K562 (cell line): ENCODE measurements around the gene ZGLP1. TPM values are rescaled to one million over a fixed set of nuclear protein-coding genes. Genes with fewer than 3 reads are reported as not detected.

ENCODE experiments used
- BCL6 ChIP-seq: fragments of 250-450 bp; sonication (Bioruptor Pico); IDR thresholded peaks from 2 replicates; pipeline ENCODE4 v1.4.0; 2020
- BRF1 ChIP-seq: IDR thresholded peaks from 3 replicates; pipeline ENCODE4 v1.6.1; 2011; ENCODE audit warnings: borderline replicate concordance, mild to moderate bottlenecking; ENCODE audit not compliant: insufficient read length; ENCODE audit errors: extremely low read depth
- ETV5 ChIP-seq: sonication (generic); formaldehyde crosslinking; IDR thresholded peaks from 2 replicates; pipeline ENCODE4 v1.4.0; 2020; ENCODE audit warnings: low read depth, mild to moderate bottlenecking, missing genetic modification reagents
- HEY1 ChIP-seq: fragments of 250-450 bp; sonication (Bioruptor Pico); IDR thresholded peaks from 2 replicates; pipeline ENCODE4 v1.5.0; 2020; ENCODE audit warnings: mild to moderate bottlenecking, moderate library complexity, borderline replicate concordance
- HNRNPH1 ChIP-seq: fragments of 200-400 bp; formaldehyde crosslinking; optimal IDR thresholded peaks from 2 replicates; pipeline ENCODE3; 2017; ENCODE audit warnings: low read depth, mild to moderate bottlenecking, low read length, moderate library complexity
- IRF2 ChIP-seq: sonication (generic); formaldehyde crosslinking; IDR thresholded peaks from 2 replicates; pipeline ENCODE4 v1.8.1; 2022; ENCODE audit warnings: mild to moderate bottlenecking, missing genetic modification reagents
- JUN ChIP-seq, 2 experiments: sonication (generic) in 1 of 2; formaldehyde crosslinking in 1 of 2; IDR thresholded peaks; 2 replicates each; pipeline versions ENCODE4 v1.6.1 to v1.8.0; 2012 to 2022; ENCODE audit warnings: borderline replicate concordance in 2 of 2, mild to moderate bottlenecking in 2 of 2, improper control_type of control experiment in 1 of 2, low read depth in 1 of 2, low read length in 1 of 2, missing genetic modification reagents in 1 of 2
- JUNB ChIP-seq: fragments of 450-650 bp; formaldehyde crosslinking; conservative IDR thresholded peaks from 2 replicates; pipeline ENCODE4 v1.4.0; 2020; ENCODE audit warnings: mild to moderate bottlenecking
- MEIS2 ChIP-seq: fragments of 450-650 bp; IDR thresholded peaks from 2 replicates; pipeline ENCODE4 v1.6.1; 2014; ENCODE audit warnings: mild to moderate bottlenecking; ENCODE audit not compliant: partially characterized antibody
- NR4A1 ChIP-seq, 2 experiments: fragments of 250-450 bp in 1 of 2; fragments of 450-650 bp in 1 of 2; sonication (Bioruptor Pico) in 1 of 2; IDR thresholded peaks; 2 replicates each; pipeline versions ENCODE4 v1.4.0 to v1.6.1; 2016 to 2020; ENCODE audit warnings: mild to moderate bottlenecking in 2 of 2, missing compliant biosample characterization in 1 of 2, missing genetic modification characterization in 1 of 2, moderate library complexity in 1 of 2
- RBM17 ChIP-seq: fragments of 200-400 bp; formaldehyde crosslinking; IDR thresholded peaks from 2 replicates; pipeline ENCODE4 v1.6.1; 2017; ENCODE audit warnings: low read depth, mild to moderate bottlenecking, low read length, borderline replicate concordance
- RFX7 ChIP-seq: fragments of 250-450 bp; sonication (Bioruptor Pico); IDR thresholded peaks from 2 replicates; pipeline ENCODE4 v1.5.1; 2021; ENCODE audit warnings: mild to moderate bottlenecking
- SAFB ChIP-seq: fragments of 200-400 bp; formaldehyde crosslinking; IDR thresholded peaks from 2 replicates; pipeline ENCODE4 v1.6.1; 2017; ENCODE audit warnings: low read depth, low read length, borderline replicate concordance
- SIX5 ChIP-seq, 2 experiments: IDR thresholded peaks; 2 replicates each; pipeline ENCODE4 v1.6.1; 2011; ENCODE audit warnings: low read length in 2 of 2, borderline replicate concordance in 1 of 2, low read depth in 1 of 2, mild to moderate bottlenecking in 1 of 2, moderate library complexity in 1 of 2; ENCODE audit not compliant: insufficient read depth in 1 of 2
- SMARCA5 ChIP-seq: fragments of 450-650 bp; IDR thresholded peaks from 2 replicates; pipeline ENCODE4 v1.6.1; 2016
- SMARCB1 ChIP-seq: IDR thresholded peaks from 2 replicates; pipeline ENCODE4 v1.6.1; 2011; ENCODE audit warnings: improper control_type of control experiment, low read depth; ENCODE audit not compliant: insufficient read length
- TRIM28 ChIP-seq: fragments of 450-650 bp; IDR thresholded peaks from 2 replicates; pipeline ENCODE4 v1.6.1; 2017
- ZFP30 ChIP-seq: fragments of 250-450 bp; sonication (Bioruptor Pico); IDR thresholded peaks from 2 replicates; pipeline ENCODE4 v1.8.0; 2022; ENCODE audit warnings: moderate library complexity, mild to moderate bottlenecking, inconsistent platforms, borderline replicate concordance
- ZNF121 ChIP-seq: sonication (generic); formaldehyde crosslinking; conservative IDR thresholded peaks from 2 replicates; pipeline ENCODE4 v1.8.0; 2022; ENCODE audit warnings: missing genetic modification reagents
- ZNF76 ChIP-seq: fragments of 250-450 bp; sonication (Bioruptor Pico); IDR thresholded peaks from 2 replicates; pipeline ENCODE4 v1.4.0; 2020; ENCODE audit warnings: mild to moderate bottlenecking, moderate library complexity, borderline replicate concordance
- polyA plus RNA-seq, 8 experiments: library from polyadenylated mRNA; depleted of rRNA in 4 of 8; stranded (reverse) in 5 of 8; unstranded in 3 of 8; fragments of >200 nt; fragmentation: Nextera tagmentation in 2 of 8; fragmentation: Illumina TruSeq in 1 of 8; extraction: Ambion mirVana in 2 of 8; extraction: Trizol in 1 of 8; gene quantifications; 2 replicates each; pipeline versions ENCODE4 v1.2.1 to v1.2.3, GENCODE V29; 2011 to 2014; ENCODE audit warnings: inconsistent platforms in 1 of 8, missing spikeins in 1 of 8
- total RNA-seq, 7 experiments: library from RNA; depleted of rRNA in 6 of 7; stranded (reverse); fragments of >200 nt in 6 of 7; fragmentation: Illumina TruSeq in 2 of 7; extraction: Trizol in 2 of 7; gene quantifications; 2 replicates each; pipeline versions ENCODE4 v1.2.1 to v1.2.3, GENCODE V29; 2011 to 2021; ENCODE audit warnings: low replicate concordance in 1 of 7
- TF ChIP-seq, protein P1 (sequence below): fragments of 250-450 bp; sonication (Bioruptor Pico); IDR thresholded peaks from 2 replicates; pipeline ENCODE4 v1.4.0; 2020; ENCODE audit warnings: mild to moderate bottlenecking, moderate library complexity, borderline replicate concordance
- TF ChIP-seq, protein P2 (sequence below): sonication (generic); formaldehyde crosslinking; IDR thresholded peaks from 2 replicates; pipeline ENCODE4 v1.5.0; 2020; ENCODE audit warnings: missing genetic modification reagents
- TF ChIP-seq, protein P3 (sequence below): fragments of 450-650 bp; IDR thresholded peaks from 2 replicates; pipeline ENCODE4 v1.6.1; 2017; ENCODE audit warnings: mild to moderate bottlenecking, moderate library complexity

ZGLP1 gene
- total and polyA plus RNA-seq, 9 of the 15 experiments (the other 6 are each of a cell fraction or from before 2014, with no cell fraction given) = 0.24 to 4.5 (median 2.2) TPM

DNA sequence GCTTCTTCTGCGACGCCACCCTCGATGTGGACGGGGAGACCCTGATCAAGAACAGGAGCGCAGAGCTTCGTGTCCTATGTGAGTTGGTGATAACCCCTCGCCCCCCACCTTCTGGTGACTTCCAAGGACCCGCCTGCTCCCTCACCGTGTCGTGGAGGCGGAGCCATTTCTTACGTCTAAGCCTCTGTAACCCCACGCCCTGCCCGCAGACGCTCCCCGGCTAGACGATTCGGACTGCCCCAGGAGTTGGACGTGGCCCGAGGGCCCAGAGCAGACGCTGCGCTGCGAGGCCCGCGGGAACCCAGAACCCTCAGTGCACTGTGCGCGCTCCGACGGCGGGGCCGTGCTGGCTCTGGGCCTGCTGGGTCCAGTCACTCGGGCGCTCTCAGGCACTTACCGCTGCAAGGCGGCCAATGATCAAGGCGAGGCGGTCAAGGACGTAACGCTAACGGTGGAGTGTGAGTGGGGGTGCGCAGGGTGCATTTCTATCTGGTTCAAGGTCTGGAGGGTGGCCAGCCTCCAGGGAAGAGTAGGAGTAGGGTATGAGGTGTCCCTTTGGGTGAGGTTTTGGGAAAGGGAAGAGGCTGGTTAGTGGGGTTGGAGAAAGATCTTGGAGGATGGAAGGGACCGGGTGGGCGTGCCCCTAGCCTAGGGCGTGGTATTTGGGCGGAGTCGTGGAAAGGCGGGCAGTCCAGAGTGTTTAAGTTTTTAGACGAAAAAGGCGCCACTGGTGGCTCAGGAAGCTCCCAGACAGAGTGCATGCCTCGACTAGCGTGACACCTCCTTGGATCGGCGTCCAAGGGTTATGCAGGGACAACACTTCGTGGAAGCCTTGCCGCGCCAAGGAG lies 16.6 kb downstream of the ZGLP1 start (continued):
- TF ChIP-seq HNRNPH1 = no peak
- TF ChIP-seq JUNB (CRISPR knock-in tag) = no peak
- no peak for TF ChIP-seq SIX5 (IDR thresholded peaks at IDR 0.05; ENCODE audit: borderline replicate concordance in 1 of 2, insufficient read depth in 1 of 2, low read depth in 1 of 2, low read length in 2 of 2)
- TF ChIP-seq, protein P1, sequence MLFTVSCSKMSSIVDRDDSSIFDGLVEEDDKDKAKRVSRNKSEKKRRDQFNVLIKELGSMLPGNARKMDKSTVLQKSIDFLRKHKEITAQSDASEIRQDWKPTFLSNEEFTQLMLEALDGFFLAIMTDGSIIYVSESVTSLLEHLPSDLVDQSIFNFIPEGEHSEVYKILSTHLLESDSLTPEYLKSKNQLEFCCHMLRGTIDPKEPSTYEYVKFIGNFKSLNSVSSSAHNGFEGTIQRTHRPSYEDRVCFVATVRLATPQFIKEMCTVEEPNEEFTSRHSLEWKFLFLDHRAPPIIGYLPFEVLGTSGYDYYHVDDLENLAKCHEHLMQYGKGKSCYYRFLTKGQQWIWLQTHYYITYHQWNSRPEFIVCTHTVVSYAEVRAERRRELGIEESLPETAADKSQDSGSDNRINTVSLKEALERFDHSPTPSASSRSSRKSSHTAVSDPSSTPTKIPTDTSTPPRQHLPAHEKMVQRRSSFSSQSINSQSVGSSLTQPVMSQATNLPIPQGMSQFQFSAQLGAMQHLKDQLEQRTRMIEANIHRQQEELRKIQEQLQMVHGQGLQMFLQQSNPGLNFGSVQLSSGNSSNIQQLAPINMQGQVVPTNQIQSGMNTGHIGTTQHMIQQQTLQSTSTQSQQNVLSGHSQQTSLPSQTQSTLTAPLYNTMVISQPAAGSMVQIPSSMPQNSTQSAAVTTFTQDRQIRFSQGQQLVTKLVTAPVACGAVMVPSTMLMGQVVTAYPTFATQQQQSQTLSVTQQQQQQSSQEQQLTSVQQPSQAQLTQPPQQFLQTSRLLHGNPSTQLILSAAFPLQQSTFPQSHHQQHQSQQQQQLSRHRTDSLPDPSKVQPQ = no peak
- TF ChIP-seq SMARCA5 = no peak
- TF ChIP-seq BRF1 = no peak
- TF ChIP-seq SAFB = no peak
- no peak for TF ChIP-seq ETV5
- TF ChIP-seq NR4A1 (CRISPR knock-in tag; IDR thresholded peaks at IDR 0.05) = no peak
- no peak for TF ChIP-seq NR4A1 (tag; IDR thresholded peaks at IDR 0.05)
- TF ChIP-seq HEY1 (CRISPR knock-in tag) = no peak
- TF ChIP-seq, protein P2, sequence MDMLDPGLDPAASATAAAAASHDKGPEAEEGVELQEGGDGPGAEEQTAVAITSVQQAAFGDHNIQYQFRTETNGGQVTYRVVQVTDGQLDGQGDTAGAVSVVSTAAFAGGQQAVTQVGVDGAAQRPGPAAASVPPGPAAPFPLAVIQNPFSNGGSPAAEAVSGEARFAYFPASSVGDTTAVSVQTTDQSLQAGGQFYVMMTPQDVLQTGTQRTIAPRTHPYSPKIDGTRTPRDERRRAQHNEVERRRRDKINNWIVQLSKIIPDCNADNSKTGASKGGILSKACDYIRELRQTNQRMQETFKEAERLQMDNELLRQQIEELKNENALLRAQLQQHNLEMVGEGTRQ (CRISPR knock-in tag) = no peak
- no peak for TF ChIP-seq IRF2 (CRISPR knock-in tag)
- TF ChIP-seq JUN (IDR thresholded peaks at IDR 0.05; ENCODE audit: borderline replicate concordance, low read depth, low read length) = no peak
- TF ChIP-seq JUN (CRISPR knock-in tag; IDR thresholded peaks at IDR 0.05; ENCODE audit: borderline replicate concordance) = no peak
- TF ChIP-seq RFX7 (CRISPR knock-in tag) = no peak
- no peak for TF ChIP-seq SMARCB1
- TF ChIP-seq, protein P3, sequence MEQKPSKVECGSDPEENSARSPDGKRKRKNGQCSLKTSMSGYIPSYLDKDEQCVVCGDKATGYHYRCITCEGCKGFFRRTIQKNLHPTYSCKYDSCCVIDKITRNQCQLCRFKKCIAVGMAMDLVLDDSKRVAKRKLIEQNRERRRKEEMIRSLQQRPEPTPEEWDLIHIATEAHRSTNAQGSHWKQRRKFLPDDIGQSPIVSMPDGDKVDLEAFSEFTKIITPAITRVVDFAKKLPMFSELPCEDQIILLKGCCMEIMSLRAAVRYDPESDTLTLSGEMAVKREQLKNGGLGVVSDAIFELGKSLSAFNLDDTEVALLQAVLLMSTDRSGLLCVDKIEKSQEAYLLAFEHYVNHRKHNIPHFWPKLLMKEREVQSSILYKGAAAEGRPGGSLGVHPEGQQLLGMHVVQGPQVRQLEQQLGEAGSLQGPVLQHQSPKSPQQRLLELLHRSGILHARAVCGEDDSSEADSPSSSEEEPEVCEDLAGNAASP = no peak
- no peak for TF ChIP-seq MEIS2
- no peak for TF ChIP-seq ZNF121 (CRISPR knock-in tag)
- no peak for TF ChIP-seq BCL6 (CRISPR knock-in tag)
- TF ChIP-seq TRIM28 = 0 out of 2 replicates have a peak, but pooled peaks have one; percentile 41
- no peak for TF ChIP-seq ZNF76 (CRISPR knock-in tag)
- no peak for TF ChIP-seq RBM17
- no peak for TF ChIP-seq ZFP30 (CRISPR knock-in tag)
